ENCODE results near the gene HBA1.
"Not testable (repeated sequence)": the region's sequence is repeated elsewhere in the genome, so short reads cannot be mapped to it uniquely, and the experiment has no call there.

Gene HBA1

GRCh38 chr16:146646-147045 lies 29.8 kb upstream of the HBA1 start:
- Histone ChIP-seq H3K4me3 (ENCODE audit: low read length) (no peak overlapping the region), H2BK15ac (replicated peaks; ENCODE audit: low read depth) (no peak overlapping the region), H2BK5ac (ENCODE audit: low read length) (no peak overlapping the region), H3K4me2 (ENCODE audit: low read length) (no peak overlapping the region), H2AK5ac (ENCODE audit: low read length) (no peak overlapping the region), H4K8ac (ENCODE audit: low read depth, low read length) (no peak overlapping the region), H3K36me3 (ENCODE audit: control insufficient read depth, insufficient read depth, low read length) (no peaks in the 10 kb centered on the region), H3K4ac (ENCODE audit: low read depth, low read length) (no peak overlapping the region), H3K18ac (ENCODE audit: low read length) (no peak overlapping the region), H3K27ac (ENCODE audit: low read depth, low read length) (no peak overlapping the region), H3K79me1 (ENCODE audit: low read length) (no peaks in the 10 kb centered on the region), H4K5ac (ENCODE audit: low read length) (no peak overlapping the region), H3K23ac (ENCODE audit: low read length) (no peak overlapping the region), H3K56ac (ENCODE audit: low read length) (no peak overlapping the region), H2BK120ac (ENCODE audit: low read depth, low read length) (no peak overlapping the region), H3K79me2 (ENCODE audit: control insufficient read depth, insufficient read depth, low read length) (no peaks in the 10 kb centered on the region), H3K27me3 (ENCODE audit: insufficient read depth, low read length, poor library complexity) (no peaks in the 10 kb centered on the region), H3K9ac (ENCODE audit: low read length) (no peak overlapping the region), H3K4me1 (ENCODE audit: control insufficient read depth, low read depth, low read length) (no peaks in the 10 kb centered on the region)
- no CpG with 5 or more reads among the region's 2 CpGs for WGBS (ENCODE audit: extremely low coverage, insufficient coverage, low lambda C conversion rate)
- DNase-seq = no peak

- no peak overlapping the region for H3K56ac ChIP-seq (ENCODE audit: low read length)
- no peak overlapping the region for H3K27ac ChIP-seq (ENCODE audit: low read depth, low read length)
- H3K4me1 ChIP-seq (ENCODE audit: control insufficient read depth, low read depth, low read length) = no peaks in the 10 kb centered on the region
- WGBS (ENCODE audit: extremely low coverage, insufficient coverage, low lambda C conversion rate) = no CpG with 5 or more reads among the region's 9 CpGs
- no peaks in the 10 kb centered on the region for H3K79me1 ChIP-seq (ENCODE audit: low read length)
- H2BK5ac ChIP-seq (ENCODE audit: low read length) = no peak overlapping the region
- no peak overlapping the region for H3K18ac ChIP-seq (ENCODE audit: low read length)
- H3K4ac ChIP-seq (ENCODE audit: low read depth, low read length) = no peak overlapping the region
- no peak overlapping the region for H2BK15ac ChIP-seq (replicated peaks; ENCODE audit: low read depth)
- H4K5ac ChIP-seq (ENCODE audit: low read length) = no peak overlapping the region
- H3K9ac ChIP-seq (ENCODE audit: low read length) = no peak overlapping the region
- H3K23ac ChIP-seq (ENCODE audit: low read length) = no peak overlapping the region
- H2AK5ac ChIP-seq (ENCODE audit: low read length) = no peak overlapping the region
- no peak overlapping the region for H4K8ac ChIP-seq (ENCODE audit: low read depth, low read length)
- no peak for DNase-seq
- H2BK120ac ChIP-seq (ENCODE audit: low read depth, low read length) = no peak overlapping the region
- H3K27me3 ChIP-seq (ENCODE audit: insufficient read depth, low read length, poor library complexity) = no peaks in the 10 kb centered on the region
- H3K36me3 ChIP-seq (ENCODE audit: control insufficient read depth, insufficient read depth, low read length) = no peaks in the 10 kb centered on the region
- H3K79me2 ChIP-seq (ENCODE audit: control insufficient read depth, insufficient read depth, low read length) = no peaks in the 10 kb centered on the region
- H3K4me2 ChIP-seq (ENCODE audit: low read length) = no peak overlapping the region
- H3K4me3 ChIP-seq (ENCODE audit: low read length) = no peak overlapping the region
These were observed 27.3 kb upstream of the HBA1 start for GRCh38 chr16:149024-149660.

GRCh38 chr16:152141-153128 lies 24.0 kb upstream of the HBA1 start, which contains the start of gene HBZ:
TSS of gene HBZ (plus strand) at chr16:152644. CDS start at chr16:152910, 266 bp downstream.
- no peak within 1 kb of the TSS for H3K4me3 ChIP-seq (ENCODE audit: low read length)
- no peak within 1 kb of the TSS for H3K4ac ChIP-seq (ENCODE audit: low read depth, low read length)
- H3K56ac ChIP-seq (ENCODE audit: low read length) = no peak within 1 kb of the TSS
- no peak within 1 kb of the TSS for H3K4me2 ChIP-seq (ENCODE audit: low read length)
- H2AK5ac ChIP-seq (ENCODE audit: low read length) = no peak within 1 kb of the TSS
- no peak within 1 kb of the TSS for H3K27ac ChIP-seq (ENCODE audit: low read depth, low read length)
- no peak within 1 kb of the TSS for H2BK120ac ChIP-seq (ENCODE audit: low read depth, low read length)
- no peak within 1 kb of the TSS for H2BK5ac ChIP-seq (ENCODE audit: low read length)
- no peak within 1 kb of the TSS for H2BK15ac ChIP-seq (replicated peaks; ENCODE audit: low read depth)
- no peak within 1 kb of the TSS for H4K8ac ChIP-seq (ENCODE audit: low read depth, low read length)
- H3K4me1 ChIP-seq (ENCODE audit: control insufficient read depth, low read depth, low read length) = no peaks in the 10 kb centered on the region
- no peaks in the 10 kb centered on the region for H3K79me2 ChIP-seq (ENCODE audit: control insufficient read depth, insufficient read depth, low read length)
- H3K23ac ChIP-seq (ENCODE audit: low read length) = no peak within 1 kb of the TSS
- H4K5ac ChIP-seq (ENCODE audit: low read length) = no peak within 1 kb of the TSS
- DNase-seq = no peak
- no peak within 1 kb of the TSS for H3K9ac ChIP-seq (ENCODE audit: low read length)
- no CpG with 5 or more reads among the region's 17 CpGs for WGBS (ENCODE audit: extremely low coverage, insufficient coverage, low lambda C conversion rate)
- peaks cover 7% of the 10 kb centered on the region for H3K27me3 ChIP-seq (ENCODE audit: insufficient read depth, low read length, poor library complexity)
- H3K36me3 ChIP-seq (ENCODE audit: control insufficient read depth, insufficient read depth, low read length) = no peaks in the 10 kb centered on the region
- H3K18ac ChIP-seq (ENCODE audit: low read length) = no peak within 1 kb of the TSS
- no peaks in the 10 kb centered on the region for H3K79me1 ChIP-seq (ENCODE audit: low read length)

GRCh38 chr16:153129-153521 lies 23.4 kb upstream of the HBA1 start:
- not testable (repeated sequence) for H3K79me2 ChIP-seq (ENCODE audit: control insufficient read depth, insufficient read depth, low read length); H3K79me1 ChIP-seq (ENCODE audit: low read length); H3K27ac ChIP-seq (ENCODE audit: low read depth, low read length); H3K56ac ChIP-seq (ENCODE audit: low read length); H3K4me2 ChIP-seq (ENCODE audit: low read length); H3K23ac ChIP-seq (ENCODE audit: low read length); H4K5ac ChIP-seq (ENCODE audit: low read length); H3K4me3 ChIP-seq (ENCODE audit: low read length); H3K27me3 ChIP-seq (ENCODE audit: insufficient read depth, low read length, poor library complexity); H3K36me3 ChIP-seq (ENCODE audit: control insufficient read depth, insufficient read depth, low read length); H2BK5ac ChIP-seq (ENCODE audit: low read length); H2BK120ac ChIP-seq (ENCODE audit: low read depth, low read length); H3K4me1 ChIP-seq (ENCODE audit: control insufficient read depth, low read depth, low read length); DNase-seq; H3K18ac ChIP-seq (ENCODE audit: low read length); H4K8ac ChIP-seq (ENCODE audit: low read depth, low read length); H2AK5ac ChIP-seq (ENCODE audit: low read length); H2BK15ac ChIP-seq (replicated peaks; ENCODE audit: low read depth); H3K9ac ChIP-seq (ENCODE audit: low read length); H3K4ac ChIP-seq (ENCODE audit: low read depth, low read length)
- WGBS (ENCODE audit: extremely low coverage, insufficient coverage, low lambda C conversion rate) = no CpG with 5 or more reads among the region's 6 CpGs

GRCh38 chr16:153550-154216 lies 22.8 kb upstream of the HBA1 start:
- not testable (repeated sequence) for H3K27me3 ChIP-seq (ENCODE audit: insufficient read depth, low read length, poor library complexity); DNase-seq; H2AK5ac ChIP-seq (ENCODE audit: low read length)

More at GRCh38 chr16:153550-154216, 22.8 kb upstream of the HBA1 start:
- H3K79me2 ChIP-seq (ENCODE audit: control insufficient read depth, insufficient read depth, low read length); H3K18ac ChIP-seq (ENCODE audit: low read length); H3K4me1 ChIP-seq (ENCODE audit: control insufficient read depth, low read depth, low read length); H4K5ac ChIP-seq (ENCODE audit: low read length); H3K27ac ChIP-seq (ENCODE audit: low read depth, low read length); H3K4me2 ChIP-seq (ENCODE audit: low read length); H3K23ac ChIP-seq (ENCODE audit: low read length); H3K56ac ChIP-seq (ENCODE audit: low read length); H2BK15ac ChIP-seq (replicated peaks; ENCODE audit: low read depth); H2BK120ac ChIP-seq (ENCODE audit: low read depth, low read length); H2BK5ac ChIP-seq (ENCODE audit: low read length); H4K8ac ChIP-seq (ENCODE audit: low read depth, low read length); H3K9ac ChIP-seq (ENCODE audit: low read length); H3K4ac ChIP-seq (ENCODE audit: low read depth, low read length); H3K36me3 ChIP-seq (ENCODE audit: control insufficient read depth, insufficient read depth, low read length); H3K79me1 ChIP-seq (ENCODE audit: low read length); H3K4me3 ChIP-seq (ENCODE audit: low read length): not testable (repeated sequence)
- no CpG with 5 or more reads among the region's 74 CpGs for WGBS (ENCODE audit: extremely low coverage, insufficient coverage, low lambda C conversion rate)

All from mesendoderm (in vitro differentiated cells).